ENCODE results near the gene MAST4.

MAST4 gene

DNA sequence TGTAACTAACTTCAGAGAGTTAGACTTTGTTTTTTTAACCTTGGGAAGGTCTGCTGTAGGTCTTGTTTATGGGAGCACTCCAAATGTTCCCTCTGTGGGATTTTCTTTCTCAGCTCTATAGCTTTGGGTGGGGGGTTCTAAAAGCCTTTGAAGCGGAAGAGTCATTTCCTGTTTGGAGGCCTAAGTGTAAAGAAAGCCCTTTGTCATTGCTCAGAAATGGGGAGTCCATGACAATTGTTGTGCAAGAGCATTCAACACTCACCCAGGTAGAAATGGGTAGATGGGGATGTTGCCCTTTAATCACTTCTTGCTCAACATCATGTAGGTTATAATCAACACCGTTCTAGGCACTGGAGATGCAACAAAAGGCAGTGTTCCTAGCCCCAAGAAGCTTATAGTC, 30.3 kb upstream of the MAST4 start:
- H3K27me3 ChIP-seq (ENCODE audit: control insufficient read depth in 1 of 2, insufficient read depth in 2 of 2, low read length in 2 of 2) = no peaks in the 10 kb centered on the region
- no peaks in the 10 kb centered on the region for H3K4me1 ChIP-seq (ENCODE audit: control insufficient read depth, insufficient read depth, low read length)
- H3K36me3 ChIP-seq (ENCODE audit: control insufficient read depth in 2 of 2, insufficient read depth in 2 of 2, low read length in 2 of 2) = no peaks in the 10 kb centered on the region
- H3K9ac ChIP-seq (ENCODE audit: low read length in 2 of 2) = no peak overlapping the region
- H3K27ac ChIP-seq (ENCODE audit: low read length) = no peak overlapping the region
- peaks cover 0 to 6% of the 10 kb centered on the region in 2 donors for H3K9me3 ChIP-seq (ENCODE audit: control insufficient read depth in 2 of 2, low read length in 2 of 2)
- H3K4me3 ChIP-seq (ENCODE audit: low read length in 2 of 2) = no peak overlapping the region

DNA sequence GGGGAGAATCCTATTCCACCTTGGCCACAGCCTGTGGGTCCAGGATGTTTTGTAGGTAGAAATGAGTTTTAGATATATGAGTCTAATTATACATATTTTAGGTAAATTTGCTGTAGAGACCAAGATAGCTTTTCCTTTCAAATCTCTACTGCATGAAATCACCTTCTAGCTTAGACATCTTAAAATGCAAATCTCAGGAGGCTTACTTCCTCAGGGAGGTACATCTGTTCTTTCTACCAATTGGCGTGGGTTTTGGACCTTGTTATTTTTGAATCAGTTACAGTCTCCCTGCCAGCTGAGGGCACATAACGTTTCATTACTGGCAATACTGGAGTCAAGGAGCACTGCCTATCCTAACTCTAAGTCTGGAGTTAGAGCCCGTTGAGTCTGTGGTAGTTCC, 28.7 kb upstream of the MAST4 start:
- Histone ChIP-seq H3K27me3 (ENCODE audit: control insufficient read depth in 1 of 2, insufficient read depth in 2 of 2, low read length in 2 of 2) (no peaks in the 10 kb centered on the region), H3K9me3 (ENCODE audit: control insufficient read depth in 2 of 2, low read length in 2 of 2) (peaks cover 0 to 1% of the 10 kb centered on the region in 2 donors), H3K36me3 (ENCODE audit: control insufficient read depth in 2 of 2, insufficient read depth in 2 of 2, low read length in 2 of 2) (no peaks in the 10 kb centered on the region), H3K4me3 (ENCODE audit: low read length in 2 of 2) (no peak overlapping the region), H3K4me1 (ENCODE audit: control insufficient read depth, insufficient read depth, low read length) (no peaks in the 10 kb centered on the region), H3K9ac (ENCODE audit: low read length in 2 of 2) (no peak overlapping the region), H3K27ac (ENCODE audit: low read length) (no peak overlapping the region)

GRCh38 chr5:66570201-66570600, 26.0 kb upstream of the MAST4 start:
- Histone ChIP-seq H3K36me3 (ENCODE audit: control insufficient read depth in 2 of 2, insufficient read depth in 2 of 2, low read length in 2 of 2) (no peaks in the 10 kb centered on the region), H3K27ac (ENCODE audit: low read length) (no peak overlapping the region), H3K4me3 (ENCODE audit: low read length in 2 of 2) (no peak overlapping the region), H3K4me1 (ENCODE audit: control insufficient read depth, insufficient read depth, low read length) (no peaks in the 10 kb centered on the region), H3K9me3 (ENCODE audit: control insufficient read depth in 2 of 2, low read length in 2 of 2) (no peaks in the 10 kb centered on the region), H3K9ac (ENCODE audit: low read length in 2 of 2) (no peak overlapping the region), H3K27me3 (ENCODE audit: control insufficient read depth in 1 of 2, insufficient read depth in 2 of 2, low read length in 2 of 2) (no peaks in the 10 kb centered on the region)

DNA sequence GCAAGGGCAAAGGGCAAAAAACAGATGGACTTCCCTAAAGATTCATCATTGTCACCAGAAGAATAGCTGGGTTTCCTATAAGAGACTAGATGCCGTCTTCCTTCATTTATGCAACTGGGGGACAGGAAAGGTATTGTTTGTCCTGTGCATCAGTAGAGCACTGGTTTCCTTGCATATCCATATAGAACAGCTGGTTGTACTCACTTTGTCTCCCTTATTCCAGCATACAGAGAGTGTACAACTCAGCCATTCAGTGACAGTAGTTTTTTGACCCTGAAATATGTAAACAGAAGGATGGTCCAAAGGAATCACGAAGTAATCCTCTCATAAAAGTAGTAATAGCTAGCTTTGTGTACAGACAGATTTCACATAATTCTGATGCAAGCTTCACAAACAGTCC, 22.5 kb upstream of the MAST4 start:
- H3K27me3 ChIP-seq (ENCODE audit: control insufficient read depth in 1 of 2, insufficient read depth in 2 of 2, low read length in 2 of 2) = no peaks in the 10 kb centered on the region
- H3K27ac ChIP-seq (ENCODE audit: low read length) = no peak overlapping the region
- no peak overlapping the region for H3K9ac ChIP-seq (ENCODE audit: low read length in 2 of 2)
- H3K36me3 ChIP-seq (ENCODE audit: control insufficient read depth in 2 of 2, insufficient read depth in 2 of 2, low read length in 2 of 2) = no peaks in the 10 kb centered on the region
- H3K4me1 ChIP-seq (ENCODE audit: control insufficient read depth, insufficient read depth, low read length) = no peaks in the 10 kb centered on the region
- no peaks in the 10 kb centered on the region for H3K9me3 ChIP-seq (ENCODE audit: control insufficient read depth in 2 of 2, low read length in 2 of 2)
- no peak overlapping the region for H3K4me3 ChIP-seq (ENCODE audit: low read length in 2 of 2)

DNA sequence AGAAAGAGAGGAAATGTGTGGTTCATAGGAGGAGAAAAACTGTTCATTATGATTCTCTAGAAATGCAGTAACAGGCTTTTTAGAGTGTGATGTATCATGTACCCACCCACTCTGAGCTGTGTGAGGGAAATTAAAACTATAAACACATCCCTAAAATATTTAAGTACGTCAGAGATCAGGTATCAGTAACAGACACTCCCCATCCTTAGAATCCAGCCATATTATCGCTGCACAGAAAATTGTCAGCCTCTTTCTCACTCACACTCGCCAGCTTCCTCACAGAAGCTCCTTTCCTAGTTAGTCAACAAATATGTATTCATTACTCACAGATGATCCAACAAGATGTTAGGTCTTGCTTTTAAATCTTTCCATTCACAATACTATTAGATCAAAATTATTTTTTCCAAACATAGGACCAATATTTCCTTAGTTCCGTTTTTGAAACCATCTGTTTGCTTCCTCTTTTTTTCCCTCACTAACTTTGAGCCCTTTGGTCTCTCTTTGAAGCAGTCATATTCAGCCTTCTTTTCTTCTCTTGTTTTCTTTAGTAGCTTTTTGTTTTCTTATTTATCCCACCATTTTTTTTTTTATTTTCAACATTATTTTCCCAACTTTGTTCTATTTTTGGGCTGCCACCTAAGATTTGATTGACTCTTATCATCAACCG, 13.6 kb upstream of the MAST4 start:
- no peak overlapping the region for H3K4me3 ChIP-seq (ENCODE audit: low read length in 2 of 2)
- H3K4me1 ChIP-seq (ENCODE audit: control insufficient read depth, insufficient read depth, low read length) = no peaks in the 10 kb centered on the region
- no peak overlapping the region for H3K9ac ChIP-seq (ENCODE audit: low read length in 2 of 2)
- no peaks in the 10 kb centered on the region for H3K27me3 ChIP-seq (ENCODE audit: control insufficient read depth in 1 of 2, insufficient read depth in 2 of 2, low read length in 2 of 2)
- no peaks in the 10 kb centered on the region for H3K9me3 ChIP-seq (ENCODE audit: control insufficient read depth in 2 of 2, low read length in 2 of 2)
- no peaks in the 10 kb centered on the region for H3K36me3 ChIP-seq (ENCODE audit: control insufficient read depth in 2 of 2, insufficient read depth in 2 of 2, low read length in 2 of 2)
- no peak overlapping the region for H3K27ac ChIP-seq (ENCODE audit: low read length)

DNA sequence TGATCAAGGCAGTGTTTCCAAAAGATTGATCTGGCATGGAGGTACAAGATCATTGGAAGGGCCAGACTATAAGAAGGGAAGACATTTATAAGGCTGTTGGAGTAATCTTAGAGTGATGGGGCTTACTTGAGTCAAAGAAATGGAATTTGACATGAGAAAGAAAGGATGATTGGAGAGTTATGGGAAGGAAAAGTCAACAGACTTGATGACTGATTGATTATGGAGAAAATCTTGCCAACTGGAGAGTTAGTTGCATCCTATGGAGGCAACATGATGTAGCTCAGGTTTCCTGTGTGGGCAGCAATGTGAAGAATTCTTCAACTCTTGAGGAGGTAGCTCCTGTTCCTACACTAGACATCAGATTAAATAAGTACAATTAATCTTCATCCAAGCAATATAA, 10.9 kb upstream of the MAST4 start:
- H3K27me3 ChIP-seq (ENCODE audit: control insufficient read depth in 1 of 2, insufficient read depth in 2 of 2, low read length in 2 of 2) = no peaks in the 10 kb centered on the region
- H3K4me3 ChIP-seq (ENCODE audit: low read length in 2 of 2) = no peak overlapping the region
- no peak overlapping the region for H3K9ac ChIP-seq (ENCODE audit: low read length in 2 of 2)
- H3K9me3 ChIP-seq (ENCODE audit: control insufficient read depth in 2 of 2, low read length in 2 of 2) = no peaks in the 10 kb centered on the region
- no peak overlapping the region for H3K27ac ChIP-seq (ENCODE audit: low read length)
- no peaks in the 10 kb centered on the region for H3K4me1 ChIP-seq (ENCODE audit: control insufficient read depth, insufficient read depth, low read length)
- no peaks in the 10 kb centered on the region for H3K36me3 ChIP-seq (ENCODE audit: control insufficient read depth in 2 of 2, insufficient read depth in 2 of 2, low read length in 2 of 2)

- H3K4me3 ChIP-seq (ENCODE audit: low read length in 2 of 2) = no peak overlapping the region
Measured at GRCh38 chr5:66587771-66588170, 8.4 kb upstream of the MAST4 start.

GRCh38 chr5:66596636-66597182, 516 bp downstream of the MAST4 start:
- Histone ChIP-seq H3K9me3 (ENCODE audit: control insufficient read depth in 2 of 2, low read length in 2 of 2) (no peaks in the 10 kb centered on the region), H3K9ac (ENCODE audit: low read length in 2 of 2) (no peak overlapping the region), H3K27me3 (ENCODE audit: control insufficient read depth in 1 of 2, insufficient read depth in 2 of 2, low read length in 2 of 2) (peaks cover 17 to 22% of the 10 kb centered on the region in 2 donors), H3K27ac (ENCODE audit: low read length) (no peak overlapping the region), H3K4me1 (ENCODE audit: control insufficient read depth, insufficient read depth, low read length) (peaks cover 17% of the 10 kb centered on the region), H3K4me3 (ENCODE audit: low read length in 2 of 2) (peak overlapping the region; percentile 58 to 76), H3K36me3 (ENCODE audit: control insufficient read depth in 2 of 2, insufficient read depth in 2 of 2, low read length in 2 of 2) (no peaks in the 10 kb centered on the region)

More at GRCh38 chr5:66587771-66588170, 8.4 kb upstream of the MAST4 start:
- no peak overlapping the region for H3K9ac ChIP-seq (ENCODE audit: low read length in 2 of 2)
- H3K36me3 ChIP-seq (ENCODE audit: control insufficient read depth in 2 of 2, insufficient read depth in 2 of 2, low read length in 2 of 2) = no peaks in the 10 kb centered on the region
- no peaks in the 10 kb centered on the region for H3K27me3 ChIP-seq (ENCODE audit: control insufficient read depth in 1 of 2, insufficient read depth in 2 of 2, low read length in 2 of 2)
- H3K4me1 ChIP-seq (ENCODE audit: control insufficient read depth, insufficient read depth, low read length) = no peaks in the 10 kb centered on the region
- H3K9me3 ChIP-seq (ENCODE audit: control insufficient read depth in 2 of 2, low read length in 2 of 2) = no peaks in the 10 kb centered on the region
- H3K27ac ChIP-seq (ENCODE audit: low read length) = no peak overlapping the region

- H3K27ac ChIP-seq (ENCODE audit: low read length) = no peak overlapping the region
Measured at GRCh38 chr5:66597183-66597757, 1.1 kb downstream of the MAST4 start.

DNA sequence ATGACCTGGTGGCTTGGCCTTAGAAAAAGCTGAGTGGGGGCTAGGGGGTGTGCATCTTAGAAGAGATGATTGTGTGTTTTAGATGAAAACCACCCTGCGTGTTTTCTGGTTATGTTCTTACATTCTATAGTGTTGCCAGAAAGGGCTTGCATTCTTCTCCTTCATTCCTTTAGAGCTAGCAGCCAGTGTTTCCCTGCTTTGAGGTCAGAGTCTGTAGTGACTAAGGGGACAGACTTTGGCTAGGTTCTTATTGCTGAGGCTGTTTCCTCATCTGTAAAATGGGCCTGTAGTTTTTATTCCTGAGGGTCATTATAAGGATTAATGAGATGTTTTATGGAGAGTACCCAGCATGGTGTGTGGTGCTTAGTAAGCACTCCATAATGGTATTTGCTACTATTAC, 6.4 kb downstream of the MAST4 start:
- H3K36me3 ChIP-seq (ENCODE audit: control insufficient read depth in 2 of 2, insufficient read depth in 2 of 2, low read length in 2 of 2) = no peaks in the 10 kb centered on the region
- H3K27me3 ChIP-seq (ENCODE audit: control insufficient read depth in 1 of 2, insufficient read depth in 2 of 2, low read length in 2 of 2) = peaks cover 14 to 16% of the 10 kb centered on the region in 2 donors
- no peak overlapping the region for H3K27ac ChIP-seq (ENCODE audit: low read length)
- H3K9me3 ChIP-seq (ENCODE audit: control insufficient read depth in 2 of 2, low read length in 2 of 2) = no peaks in the 10 kb centered on the region
- peaks cover under 1% of the 10 kb centered on the region for H3K4me1 ChIP-seq (ENCODE audit: control insufficient read depth, insufficient read depth, low read length)
- H3K4me3 ChIP-seq (ENCODE audit: low read length in 2 of 2) = no peak overlapping the region
- H3K9ac ChIP-seq (ENCODE audit: low read length in 2 of 2) = no peak overlapping the region

More at GRCh38 chr5:66597183-66597757, 1.1 kb downstream of the MAST4 start:
- Histone ChIP-seq H3K36me3 (ENCODE audit: control insufficient read depth in 2 of 2, insufficient read depth in 2 of 2, low read length in 2 of 2) (no peaks in the 10 kb centered on the region), H3K4me3 (ENCODE audit: low read length in 2 of 2) (peak overlapping the region; percentile 58 to 76), H3K9me3 (ENCODE audit: control insufficient read depth in 2 of 2, low read length in 2 of 2) (no peaks in the 10 kb centered on the region), H3K4me1 (ENCODE audit: control insufficient read depth, insufficient read depth, low read length) (peaks cover 17% of the 10 kb centered on the region), H3K27me3 (ENCODE audit: control insufficient read depth in 1 of 2, insufficient read depth in 2 of 2, low read length in 2 of 2) (peaks cover 17 to 22% of the 10 kb centered on the region in 2 donors), H3K9ac (ENCODE audit: low read length in 2 of 2) (no peak overlapping the region)

GRCh38 chr5:66603164-66603563, 7.0 kb downstream of the MAST4 start:
- no peak overlapping the region for H3K9ac ChIP-seq (ENCODE audit: low read length in 2 of 2)
- H3K9me3 ChIP-seq (ENCODE audit: control insufficient read depth in 2 of 2, low read length in 2 of 2) = no peaks in the 10 kb centered on the region
- no peaks in the 10 kb centered on the region for H3K36me3 ChIP-seq (ENCODE audit: control insufficient read depth in 2 of 2, insufficient read depth in 2 of 2, low read length in 2 of 2)
- no peaks in the 10 kb centered on the region for H3K4me1 ChIP-seq (ENCODE audit: control insufficient read depth, insufficient read depth, low read length)
- no peak overlapping the region for H3K27ac ChIP-seq (ENCODE audit: low read length)
- H3K4me3 ChIP-seq (ENCODE audit: low read length in 2 of 2) = no peak overlapping the region
- peaks cover 11% of the 10 kb centered on the region in 2 donors for H3K27me3 ChIP-seq (ENCODE audit: control insufficient read depth in 1 of 2, insufficient read depth in 2 of 2, low read length in 2 of 2)

Data from stomach smooth muscle (tissue), 2 donors.